Aorta (tissue), 5 donors: ENCODE data around the gene CSF3. TPM values are rescaled to one million over a fixed set of nuclear protein-coding genes. Genes with fewer than 3 reads are reported as not detected.
"Not testable (repeated sequence)": the region's sequence is repeated elsewhere in the genome, so short reads cannot be mapped to it uniquely, and the experiment has no call there.

Source experiments
- ATAC-seq: fragments of 200-7000 bp; cut with Tn5 transposase; one replicate; pipeline ENCODE4 v1.9.1; 2022; ENCODE audit warnings: moderate library complexity; ENCODE audit not compliant: low FRiP score
- DNase-seq, 2 donors: peaks; one replicate each; pipeline ENCODE4 v3.0.0-alpha.2; 2020
- H3K27ac ChIP-seq, 2 donors: one replicate each; pipeline ENCODE4 v1.5.1; 2013; ENCODE audit warnings: low read length in 2 of 2, mild to moderate bottlenecking in 2 of 2, moderate library complexity in 2 of 2, control low read depth in 1 of 2, inconsistent platforms in 1 of 2, low read depth in 1 of 2
- H3K27me3 ChIP-seq, 2 donors: one replicate each; pipeline ENCODE4 v1.6.1; 2013; ENCODE audit warnings: control low read depth in 1 of 2, low read length in 1 of 2, mild to moderate bottlenecking in 1 of 2, moderate library complexity in 1 of 2; ENCODE audit not compliant: insufficient read depth in 2 of 2, control insufficient read depth in 1 of 2
- H3K36me3 ChIP-seq, 2 donors: one replicate each; pipeline ENCODE4 v1.6.1; 2013; ENCODE audit warnings: control low read depth in 1 of 2, low read length in 1 of 2, mild to moderate bottlenecking in 1 of 2; ENCODE audit not compliant: insufficient read depth in 2 of 2, control insufficient read depth in 1 of 2
- H3K4me1 ChIP-seq, 2 donors: one replicate each; pipeline ENCODE4 v1.6.1; 2013; ENCODE audit warnings: low read length in 2 of 2, control low read depth in 1 of 2, mild to moderate bottlenecking in 1 of 2, moderate library complexity in 1 of 2; ENCODE audit not compliant: insufficient read depth in 2 of 2, control insufficient read depth in 1 of 2
- H3K4me3 ChIP-seq, 2 donors: one replicate each; pipeline ENCODE4 v1.5.1; 2013; ENCODE audit warnings: low read length in 2 of 2, control low read depth in 1 of 2, mild to moderate bottlenecking in 1 of 2
- H3K9me3 ChIP-seq: one replicate; pipeline ENCODE4 v1.6.1; 2013; ENCODE audit warnings: mild to moderate bottlenecking, low read length; ENCODE audit not compliant: control insufficient read depth
- WGBS, 2 donors: extraction: QIAGEN DNeasy Blood & Tissue Kit; methylation state at CpG; one replicate each; pipeline ENCODE4 v1.1.7; 2013; 5-methylcytosine and 5-hydroxymethylcytosine counted together
- intact Hi-C, 2 donors: fragments of 100-400 bp; cut with DNase I; formaldehyde crosslinking; loops; one replicate each; pipeline versions ENCODE4 v1.14.2 to v1.15.0; 2022
- polyA plus RNA-seq, 2 donors: library from polyadenylated mRNA; stranded (reverse); fragments of 200-250 nt; gene quantifications; one replicate each; pipeline ENCODE4 v1.2.3, GENCODE V29; 2013
- total RNA-seq, 2 donors: library from RNA; stranded (reverse); fragmentation: NEBNext Ultra II Directional; extraction: Animal tissue kit (Norgen Biotek cat#: 25700); gene quantifications; one replicate each; pipeline ENCODE4 v1.2.1, GENCODE V29; 2021
- donor health status: healthy with polysubstance abuse.
- donor health status: Bipolar disorder and iron deficiency.
- donor health status: DM: no; HTN: no; CAD: no.
- donor health status: DM: no; HTN: no; CAD: no.
- donor health status: DM: yes; HTN: yes; CAD: no.

CSF3 gene
- total and polyA plus RNA-seq, 4 donors = 0.39 to 5.4 (median 2.7) TPM; not detected in 1

DNA sequence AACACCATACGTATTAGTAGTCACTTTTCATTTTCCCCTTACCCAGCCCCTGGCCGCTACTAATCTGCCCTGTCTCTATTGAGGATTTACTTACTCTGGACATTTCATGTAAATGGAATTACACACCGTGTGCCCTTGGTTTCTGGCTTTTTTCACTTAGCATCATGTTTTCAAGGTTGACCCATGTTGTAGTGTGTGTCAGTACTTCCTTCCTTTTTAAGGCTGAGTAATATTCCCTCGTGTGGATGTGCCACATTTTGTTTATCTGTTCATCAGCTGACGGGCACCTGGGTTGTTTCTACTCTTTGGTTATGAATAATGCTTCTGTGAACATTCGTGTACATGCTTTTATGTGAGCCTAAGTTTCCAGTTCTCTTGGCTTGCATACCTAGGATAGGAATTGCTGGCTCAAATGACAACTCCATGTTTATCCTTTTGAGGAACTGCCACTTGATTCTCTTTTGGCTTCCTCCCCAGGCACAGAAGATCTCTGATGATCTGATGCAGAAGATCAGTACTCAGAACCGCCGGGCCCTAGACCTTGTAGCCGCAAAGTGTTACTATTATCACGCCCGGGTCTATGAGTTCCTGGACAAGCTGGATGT is 26.9 kb upstream of the CSF3 start:
- no peaks in the 10 kb centered on the region for H3K9me3 ChIP-seq
- intact Hi-C loops = loop anchor here in 1 of 2 donors (10.0 kb wide), 1 partner anchor 114 kb away; no protein-coding TSS in a partner anchor
- H3K36me3 ChIP-seq = peaks cover 5 to 21% of the 10 kb centered on the region in 2 donors
- H3K4me1 ChIP-seq = no peaks in the 10 kb centered on the region
- no peak for ATAC-seq
- no peak overlapping the region for H3K27ac ChIP-seq
- WGBS, 2 donors = 91 to 93% methylated on average over 11 of the region's 11 CpGs
- no peaks in the 10 kb centered on the region for H3K27me3 ChIP-seq
- no peak overlapping the region for H3K4me3 ChIP-seq
- no peak for DNase-seq

DNA sequence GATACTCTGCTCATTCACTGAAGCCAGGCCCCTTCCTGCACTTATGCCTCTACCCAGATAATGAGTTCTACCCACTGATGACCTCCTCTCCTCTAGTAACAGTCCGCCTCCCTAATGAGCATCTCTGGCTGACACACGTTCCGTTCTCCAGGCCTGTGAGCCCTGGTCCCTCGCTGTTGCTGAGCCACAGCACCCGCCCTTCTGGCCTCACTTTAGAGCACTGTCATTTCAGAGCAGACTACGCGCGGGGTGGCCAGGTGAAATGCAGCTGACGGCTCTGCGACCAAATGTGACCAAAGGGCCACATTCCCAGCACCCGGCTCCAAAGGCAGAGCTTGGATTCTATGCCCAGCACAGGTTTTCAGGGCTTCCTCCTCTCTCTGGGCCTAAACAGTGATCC is 20.8 kb upstream of the CSF3 start:
- H3K27ac ChIP-seq = no peak overlapping the region
- H3K4me1 ChIP-seq = no peaks in the 10 kb centered on the region
- no peak for ATAC-seq
- WGBS, 2 donors = 86 to 94% methylated on average over 11 of the region's 11 CpGs
- no peaks in the 10 kb centered on the region for H3K9me3 ChIP-seq
- no peaks in the 10 kb centered on the region for H3K27me3 ChIP-seq
- H3K4me3 ChIP-seq = no peak overlapping the region
- no peak for DNase-seq
- H3K36me3 ChIP-seq = peaks cover 14 to 26% of the 10 kb centered on the region in 2 donors
- intact Hi-C loops = no loop called here

GRCh38 chr17:39995438-39995837 is 19.8 kb upstream of the CSF3 start:
- no peaks in the 10 kb centered on the region for H3K4me1 ChIP-seq
- ATAC-seq = no peak
- H3K27ac ChIP-seq = no peak overlapping the region
- H3K27me3 ChIP-seq = no peaks in the 10 kb centered on the region
- intact Hi-C loops = no loop called here
- peaks cover 14 to 26% of the 10 kb centered on the region in 2 donors for H3K36me3 ChIP-seq
- H3K4me3 ChIP-seq = no peak overlapping the region
- 90 to 95% methylated on average over 6 of the region's 6 CpGs for WGBS, 2 donors
- no peak for DNase-seq
- H3K9me3 ChIP-seq = no peaks in the 10 kb centered on the region

GRCh38 chr17:39996162-39996561 is 19.1 kb upstream of the CSF3 start:
- DNase-seq = no peak
- H3K27ac ChIP-seq = no peak overlapping the region
- no peaks in the 10 kb centered on the region for H3K9me3 ChIP-seq
- WGBS, 2 donors = 75 to 77% methylated on average over 8 of the region's 8 CpGs
- ATAC-seq = no peak
- H3K27me3 ChIP-seq = no peaks in the 10 kb centered on the region
- intact Hi-C loops = no loop called here
- H3K36me3 ChIP-seq = peaks cover 14 to 26% of the 10 kb centered on the region in 2 donors
- no peak overlapping the region for H3K4me3 ChIP-seq
- no peaks in the 10 kb centered on the region for H3K4me1 ChIP-seq

GRCh38 chr17:39996800-39997199 is 18.4 kb upstream of the CSF3 start:
- Histone ChIP-seq H3K36me3 (peaks cover 14 to 26% of the 10 kb centered on the region in 2 donors), H3K4me3 (no peak overlapping the region), H3K4me1 (no peaks in the 10 kb centered on the region), H3K9me3 (no peaks in the 10 kb centered on the region), H3K27ac (no peak overlapping the region), H3K27me3 (no peaks in the 10 kb centered on the region)
- DNase-seq = peak; percentile 72 to 73
- ATAC-seq = peak; percentile 82
- intact Hi-C loops = no loop called here
- 37 to 39% methylated on average over 6 of the region's 6 CpGs for WGBS, 2 donors

- Histone ChIP-seq H3K27ac (no peak overlapping the region), H3K4me3 (no peak overlapping the region), H3K4me1 (no peaks in the 10 kb centered on the region), H3K27me3 (no peaks in the 10 kb centered on the region), H3K9me3 (no peaks in the 10 kb centered on the region), H3K36me3 (peaks cover 10 to 26% of the 10 kb centered on the region in 2 donors)
- DNase-seq (no peak), ATAC-seq (no peak)
- intact Hi-C loops = no loop called here
- 74 to 75% methylated on average over 4 of the region's 4 CpGs for WGBS, 2 donors
Measured at GRCh38 chr17:39997543-39997942, 17.7 kb upstream of the CSF3 start.

GRCh38 chr17:39999067-39999466 is 16.2 kb upstream of the CSF3 start:
- peak in 1 of 2 donors; percentile 26 for DNase-seq
- 71 to 83% methylated on average over 4 of the region's 4 CpGs for WGBS, 2 donors
- no peak overlapping the region for H3K27ac ChIP-seq

GRCh38 chr17:40000161-40000560 is 15.1 kb upstream of the CSF3 start:
- peaks cover 6 to 8% of the 10 kb centered on the region in 2 donors for H3K36me3 ChIP-seq
- no peak overlapping the region for H3K4me3 ChIP-seq
- ATAC-seq (no peak), DNase-seq (no peak)
- H3K27ac ChIP-seq = no peak overlapping the region
- no peaks in the 10 kb centered on the region for H3K4me1 ChIP-seq
- WGBS, 2 donors = 87 to 88% methylated on average over 7 of the region's 7 CpGs
- intact Hi-C loops = no loop called here
- H3K9me3 ChIP-seq = no peaks in the 10 kb centered on the region
- no peaks in the 10 kb centered on the region for H3K27me3 ChIP-seq

More at GRCh38 chr17:39999067-39999466, 16.2 kb upstream of the CSF3 start:
- no peak overlapping the region for H3K4me3 ChIP-seq
- no peak for ATAC-seq
- H3K9me3 ChIP-seq = no peaks in the 10 kb centered on the region
- H3K4me1 ChIP-seq = no peaks in the 10 kb centered on the region
- peaks cover 9 to 16% of the 10 kb centered on the region in 2 donors for H3K36me3 ChIP-seq
- intact Hi-C loops = no loop called here
- H3K27me3 ChIP-seq = no peaks in the 10 kb centered on the region

GRCh38 chr17:40001335-40001734 is 13.9 kb upstream of the CSF3 start:
- H3K4me1 ChIP-seq, H3K4me3 ChIP-seq, H3K36me3 ChIP-seq, ATAC-seq, H3K27ac ChIP-seq, H3K9me3 ChIP-seq, H3K27me3 ChIP-seq, intact Hi-C loops: not testable (repeated sequence)
- WGBS, 2 donors = 80 to 90% methylated on average over 8 of the region's 8 CpGs
- DNase-seq = peak in 1 of 2 donors; percentile 15
